Sciatic nerve (tissue), 2 donors: ENCODE data around the gene ATP6V1G2. TPM values are rescaled to one million over a fixed set of nuclear protein-coding genes. Genes with fewer than 3 reads are reported as not detected.
"Not testable (repeated sequence)": the region's sequence is repeated elsewhere in the genome, so short reads cannot be mapped to it uniquely, and the experiment has no call there.

Experiments used
- ATAC-seq: fragments of 200-7000 bp; cut with Tn5 transposase; one replicate; pipeline ENCODE4 v1.9.1; 2020; ENCODE audit warnings: mild to moderate bottlenecking, moderate library complexity
- DNase-seq: peaks from one replicate; pipeline ENCODE4 v3.0.0-alpha.2; 2020; ENCODE audit warnings: low spot score
- intact Hi-C: fragments of 100-400 bp; cut with DNase I; formaldehyde crosslinking; loops from one replicate; pipeline ENCODE4 v1.14.2; 2022
- total RNA-seq: library from RNA; stranded (reverse); fragmentation: NEBNext Ultra II Directional; extraction: Animal tissue kit (Norgen Biotek cat#: 25700); gene quantifications from one replicate; pipeline ENCODE4 v1.2.1, GENCODE V29; 2021
- donor health status: DM: no; HTN: no; CAD: no.
- donor health status: DM: no; HTN: no; CAD: no.

The ATP6V1G2 gene
- total RNA-seq, 1 donor from 2014 or later = 4.8 TPM

DNA sequence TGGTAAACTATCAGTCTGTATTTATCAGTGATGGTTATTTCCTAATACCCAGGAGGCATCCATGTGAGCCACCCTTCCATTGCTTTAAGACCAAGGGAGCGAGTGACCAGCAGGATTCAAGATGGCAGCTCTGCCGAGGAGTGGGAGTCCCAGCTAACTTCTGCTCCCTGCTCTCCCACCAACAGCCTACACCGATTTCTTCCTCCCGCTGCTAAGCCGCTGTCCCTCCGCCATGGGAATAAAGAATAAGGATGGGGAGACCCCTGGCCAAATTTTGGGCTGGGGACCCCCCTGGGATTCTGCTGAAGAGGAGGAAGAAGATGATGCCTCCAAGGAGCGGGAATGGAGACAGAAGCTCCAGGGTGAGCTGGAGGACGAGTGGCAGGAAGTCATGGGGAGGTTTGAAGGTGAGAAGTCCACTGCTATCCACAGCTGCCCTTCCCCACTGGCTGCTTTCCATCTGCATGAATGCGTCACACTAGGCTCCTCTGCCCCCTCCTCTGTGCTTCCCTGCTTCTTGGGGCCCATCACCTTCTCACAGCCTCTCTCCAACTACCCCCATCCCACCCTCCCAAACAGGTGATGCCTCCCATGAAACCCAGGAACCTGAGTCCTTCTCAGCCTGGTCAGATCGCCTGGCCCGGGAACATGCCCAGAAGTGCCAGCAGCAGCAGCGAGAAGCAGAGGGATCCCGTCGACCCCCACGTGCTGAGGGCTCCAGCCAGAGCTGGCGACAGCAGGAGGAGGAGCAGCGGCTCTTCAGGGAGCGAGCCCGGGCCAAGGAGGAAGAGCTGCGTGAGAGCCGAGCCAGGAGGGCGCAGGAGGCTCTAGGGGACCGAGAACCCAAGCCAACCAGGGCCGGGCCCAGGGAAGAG, 11.3 kb upstream of the ATP6V1G2 start:
- DNase-seq (no peak), ATAC-seq (no peak)
- intact Hi-C loops = no loop called here

DNA sequence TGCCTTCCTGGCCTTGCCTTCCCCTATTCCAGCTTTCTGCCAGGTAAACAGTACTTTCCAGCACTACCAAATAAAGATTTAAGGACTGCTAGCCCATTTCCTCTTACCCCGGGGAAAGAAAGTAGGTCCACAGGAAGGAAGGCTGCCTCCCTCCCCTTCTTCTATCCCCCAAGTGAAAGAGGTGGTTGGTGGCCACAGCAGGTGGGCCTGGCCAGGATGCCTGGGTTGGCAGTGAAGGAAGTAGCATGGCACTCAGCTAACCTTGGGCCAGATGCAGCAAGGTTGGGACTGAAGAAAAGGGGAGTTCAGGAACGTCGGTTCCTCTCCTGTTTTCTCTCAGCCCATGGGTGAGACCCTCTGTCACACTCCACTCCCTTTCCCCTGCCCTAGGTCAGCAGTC, 9.9 kb upstream of the ATP6V1G2 start:
- ATAC-seq (no peak), DNase-seq (no peak)
- intact Hi-C loops = no loop called here

DNA sequence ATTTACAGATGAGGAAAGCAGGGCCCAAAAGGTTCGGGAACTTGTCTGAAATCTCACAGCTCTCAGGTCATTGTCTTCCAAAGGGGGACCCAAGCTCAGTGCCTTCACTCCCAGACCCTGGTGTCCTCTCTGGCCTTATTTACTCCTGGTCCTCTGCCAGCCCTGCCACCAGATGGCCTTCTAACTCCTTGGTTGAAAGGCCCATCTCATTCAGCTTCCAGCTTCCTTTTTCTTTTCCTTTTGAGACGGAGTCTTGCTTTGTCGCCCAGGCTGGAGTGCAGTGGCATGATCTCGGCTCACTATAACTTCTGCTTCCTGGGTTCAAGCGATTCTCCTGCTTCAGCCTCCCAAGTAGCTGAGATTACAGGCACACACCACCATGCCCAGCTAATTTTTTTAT, 5.0 kb upstream of the ATP6V1G2 start:
- intact Hi-C loops, ATAC-seq: not testable (repeated sequence)
- peak; percentile 69 for DNase-seq

DNA sequence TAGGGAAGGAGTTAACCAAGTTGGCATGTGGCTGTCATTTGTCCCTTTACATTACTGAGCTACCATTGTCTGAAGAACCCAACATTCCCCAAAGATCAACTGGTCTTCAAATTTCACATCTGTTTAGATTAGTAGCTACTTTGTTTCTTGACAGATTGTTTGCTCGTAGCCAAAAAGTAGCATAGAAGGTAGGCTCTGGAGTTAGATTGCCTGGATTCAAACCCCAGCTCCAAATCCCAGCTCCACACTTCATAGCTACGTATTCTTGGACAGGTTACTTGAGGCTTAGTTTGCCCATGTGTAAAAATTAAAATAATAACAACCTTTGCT, 2.1 kb upstream of the ATP6V1G2 start:
- DNase-seq = no peak
- intact Hi-C loops = loop anchor here (10.0 kb wide), 1 partner anchor 286 kb away; no protein-coding TSS in a partner anchor
- no peak for ATAC-seq

DNA sequence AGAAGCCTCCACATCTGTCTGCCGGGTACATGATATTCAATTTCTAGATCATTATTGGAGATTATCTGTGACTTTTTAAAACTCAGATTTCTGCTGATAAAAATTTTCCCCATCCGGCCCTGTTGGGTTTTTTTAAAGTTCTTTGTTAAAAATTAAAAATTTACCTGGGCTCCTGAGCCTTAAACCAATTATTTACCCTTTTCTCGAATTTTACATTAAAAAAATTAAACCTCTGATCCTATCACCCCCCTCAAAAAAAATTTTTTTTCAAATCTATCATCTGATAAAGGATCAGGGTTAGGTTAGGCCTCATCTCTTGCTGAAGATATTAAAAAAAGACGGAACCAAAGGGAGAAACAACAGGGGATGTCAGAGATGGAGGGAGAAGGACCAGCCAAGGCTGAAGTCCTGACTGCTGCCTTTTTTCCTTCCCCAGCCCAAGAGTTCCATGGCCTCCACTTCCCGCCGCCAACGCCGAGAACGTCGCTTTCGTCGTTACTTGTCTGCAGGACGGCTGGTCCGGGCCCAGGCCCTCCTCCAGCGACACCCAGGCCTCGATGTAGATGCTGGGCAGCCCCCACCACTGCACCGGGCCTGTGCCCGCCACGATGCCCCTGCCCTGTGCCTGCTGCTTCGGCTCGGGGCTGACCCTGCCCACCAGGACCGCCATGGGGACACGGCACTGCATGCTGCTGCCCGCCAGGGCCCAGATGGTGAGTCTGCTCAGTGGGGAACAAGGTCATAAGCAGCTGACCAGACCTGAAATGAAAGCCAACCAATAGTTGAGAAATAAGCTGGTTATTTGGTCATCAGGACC, 1.5 kb upstream of the ATP6V1G2 start:
- DNase-seq = peak; percentile 67
- intact Hi-C loops = loop anchor here (2.0 to 10.0 kb wide), 2 partner anchors 51 to 287 kb away; no protein-coding TSS in a partner anchor
- ATAC-seq = no peak

DNA sequence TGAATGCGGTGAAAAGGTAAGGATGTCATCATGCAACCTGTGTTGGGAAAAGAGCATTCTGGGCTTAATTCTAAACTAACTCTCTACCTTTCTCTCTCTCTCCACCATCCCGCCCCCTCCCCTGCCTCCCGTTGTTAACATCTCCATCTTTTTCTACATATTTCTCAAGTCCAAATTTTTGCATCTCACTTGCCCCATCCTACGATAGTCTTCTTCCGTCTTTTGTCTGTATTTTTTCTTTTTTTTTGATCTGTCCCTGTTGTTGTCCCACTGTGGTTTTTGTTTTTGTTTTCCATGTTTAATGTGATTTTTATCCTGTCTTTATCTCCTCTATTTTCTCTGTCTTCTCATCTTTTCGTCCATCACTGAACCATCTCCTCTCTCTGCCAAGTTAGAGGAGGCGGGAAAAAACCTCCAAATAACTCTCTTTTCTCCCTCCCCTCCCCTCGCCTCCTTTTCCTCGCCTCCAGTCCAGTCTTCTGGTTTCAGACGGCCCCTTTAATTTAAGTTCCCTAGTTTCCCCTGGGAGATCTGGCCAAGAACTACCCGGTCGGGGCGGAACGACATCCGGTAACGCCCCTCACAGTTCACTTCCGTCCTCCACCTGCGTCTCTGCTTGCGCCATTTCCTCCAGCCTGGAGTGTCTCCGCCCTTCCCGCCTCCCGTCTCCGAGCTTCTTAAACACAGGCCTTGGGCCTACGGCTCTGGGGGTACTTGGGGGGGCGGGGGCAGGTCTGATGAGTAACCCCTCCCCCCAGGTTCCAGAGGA, 734 bp upstream of the ATP6V1G2 start, which contains the start of gene NFKBIL1:
Gene NFKBIL1, plus strand, starts transcription at position 651 of the 769 bp plus-strand sequence. Its CDS starts 87 bp downstream, at position 738.
- ATAC-seq (peak; percentile 98), DNase-seq (peak; percentile 96)
- intact Hi-C loops = loop anchor here (2.0 to 10.0 kb wide), 2 partner anchors 52 to 288 kb away; no protein-coding TSS in a partner anchor

DNA sequence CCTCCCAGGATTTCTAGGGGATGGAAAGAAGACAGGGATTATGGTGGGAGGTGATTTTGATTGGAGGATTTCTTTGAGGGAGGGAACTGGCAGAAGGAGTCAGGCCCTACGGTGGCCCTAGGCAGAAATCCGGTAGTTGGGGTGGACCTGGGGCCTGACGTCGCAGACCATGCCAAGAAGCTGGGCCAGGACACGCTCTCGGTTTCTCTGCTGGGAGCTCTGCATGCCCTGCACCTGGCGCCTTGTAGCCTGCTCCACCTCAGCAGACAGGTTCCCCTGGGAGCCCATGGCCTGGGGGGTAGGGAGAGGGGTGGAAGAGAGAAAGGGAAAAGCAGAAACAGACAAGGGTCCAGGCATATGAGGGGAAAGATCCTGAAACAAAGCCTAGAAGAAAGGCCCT, 1.1 kb downstream of the ATP6V1G2 start:
- intact Hi-C loops = loop anchor here (10.0 kb wide), 1 partner anchor 290 kb away; no protein-coding TSS in a partner anchor
- ATAC-seq (no peak), DNase-seq (no peak)

DNA sequence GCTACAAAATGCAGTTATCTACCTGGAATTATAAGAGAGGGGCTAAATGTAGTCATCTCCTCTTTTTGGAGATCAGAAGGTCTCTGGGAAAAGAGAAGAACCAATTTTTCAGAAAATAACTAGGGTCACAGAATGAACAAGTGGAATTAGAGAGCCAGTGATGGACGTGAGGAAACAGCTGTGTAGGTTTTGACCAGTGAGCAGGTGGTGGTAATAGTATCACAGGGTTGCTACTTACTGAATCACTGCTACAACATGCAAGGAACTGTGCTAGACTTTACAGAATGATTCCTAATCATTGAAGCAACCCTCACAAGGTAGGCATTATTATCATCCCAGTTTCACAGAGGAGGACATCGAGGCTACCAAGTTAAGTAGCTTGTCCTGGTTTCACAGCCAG, 1.7 kb downstream of the ATP6V1G2 start:
- intact Hi-C loops = loop anchor here (10.0 kb wide), 1 partner anchor 290 kb away; no protein-coding TSS in a partner anchor
- DNase-seq (no peak), ATAC-seq (no peak)

DNA sequence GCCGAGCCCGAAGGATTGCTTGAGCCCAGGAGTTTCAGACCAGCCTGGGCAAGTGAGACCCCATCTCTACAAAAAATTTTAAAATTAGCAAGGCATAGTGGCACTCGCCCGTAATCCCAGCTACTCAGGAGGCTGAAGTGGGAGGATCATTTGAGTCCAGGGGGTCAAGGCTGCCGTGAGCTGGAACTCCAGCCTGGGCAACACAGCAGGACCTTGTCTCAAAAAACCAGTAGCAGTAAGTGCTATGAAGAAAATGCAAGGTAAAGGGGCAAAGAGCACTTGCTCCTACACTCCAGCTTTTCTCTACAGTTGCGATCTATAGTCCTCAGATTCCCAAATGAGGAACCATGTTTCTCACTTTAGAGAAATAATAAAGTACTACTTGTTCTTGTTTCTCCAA, 2.8 kb downstream of the ATP6V1G2 start:
- intact Hi-C loops = loop anchor here (10.0 kb wide), 1 partner anchor 291 kb away; no protein-coding TSS in a partner anchor
- ATAC-seq = no peak
- DNase-seq = no peak

DNA sequence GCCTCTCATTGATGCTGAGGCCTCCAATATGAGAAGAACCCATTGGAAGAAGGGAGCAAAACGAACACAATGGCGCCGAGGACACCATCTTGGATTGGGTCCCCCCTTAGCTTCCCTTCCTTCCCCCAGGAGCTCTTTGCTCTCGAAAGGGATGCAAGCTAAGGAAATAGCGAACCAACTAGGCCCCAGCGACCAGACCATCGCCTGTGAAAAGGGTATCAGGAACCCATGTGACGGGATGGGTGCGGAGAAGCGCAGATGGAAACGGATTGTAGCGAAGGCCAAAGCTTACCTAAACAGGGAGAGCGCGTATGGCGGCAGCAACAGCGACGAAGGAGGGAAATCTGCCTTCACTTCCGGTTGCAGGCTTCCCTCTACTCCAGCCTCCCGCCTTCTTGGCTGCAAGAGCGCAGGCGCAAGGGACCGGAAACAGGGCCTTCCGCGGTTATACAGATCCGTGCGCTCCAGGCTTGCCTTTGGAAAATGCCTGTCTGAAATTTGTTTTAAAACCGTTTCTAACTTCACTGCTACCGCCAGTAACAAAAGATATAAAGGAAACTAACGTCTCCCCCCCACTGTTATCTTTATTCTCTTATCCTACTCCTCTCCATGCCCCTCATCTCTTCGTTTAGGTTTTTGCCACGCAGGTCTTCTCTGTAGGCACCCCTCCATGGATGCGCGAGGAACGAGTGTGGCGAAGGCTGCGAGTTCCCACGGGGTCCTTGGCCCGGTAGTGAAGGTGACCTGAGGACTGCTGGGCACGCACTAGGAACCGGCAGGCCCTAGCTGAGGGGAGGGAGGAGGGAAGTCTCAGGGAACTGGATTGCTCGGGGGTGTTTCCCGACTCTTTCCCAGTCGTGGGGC, 4.5 kb downstream of the ATP6V1G2 start, which contains the start of gene DDX39B:
Gene DDX39B, minus strand, starts transcription at position 346 of the 864 bp plus-strand sequence. CDS start 1,471 bp downstream, outside the sequence.
- intact Hi-C loops = loop anchor here (10.0 kb wide), 1 partner anchor 293 kb away; no protein-coding TSS in a partner anchor
- DNase-seq = peak; percentile 97
- ATAC-seq = peak; percentile 97

DNA sequence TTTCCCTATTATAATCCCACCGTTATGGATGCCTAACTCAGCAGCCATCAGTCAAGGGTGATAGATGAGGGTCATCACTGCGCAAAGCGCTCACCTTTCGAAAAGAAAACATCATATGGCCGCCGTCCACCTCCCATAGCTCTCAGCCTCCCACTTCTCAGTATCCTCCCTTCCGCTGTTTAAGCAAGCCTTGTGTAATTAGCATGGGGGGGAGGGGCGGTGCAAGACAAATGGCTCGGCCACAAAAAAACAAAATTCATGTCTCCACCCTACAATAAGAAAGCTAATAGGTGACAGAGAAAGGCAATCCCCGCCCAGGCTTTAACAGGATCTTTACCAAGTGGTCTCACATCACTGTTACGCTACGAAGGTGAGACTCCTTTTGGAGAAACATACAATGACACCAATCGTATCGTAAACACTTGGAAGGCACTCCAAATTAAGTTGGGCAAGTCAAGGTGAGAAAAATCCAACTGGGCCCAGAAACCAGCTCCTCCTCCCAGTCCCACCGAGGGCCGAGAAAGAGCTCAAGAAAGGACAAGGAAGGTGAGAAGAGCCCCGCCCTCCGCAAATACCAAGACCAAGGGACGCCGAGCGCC, 5.2 kb downstream of the ATP6V1G2 start:
- intact Hi-C loops = loop anchor here (10.0 kb wide), 1 partner anchor 294 kb away; no protein-coding TSS in a partner anchor
- ATAC-seq = peak; percentile 19
- DNase-seq = peak; percentile 65

DNA sequence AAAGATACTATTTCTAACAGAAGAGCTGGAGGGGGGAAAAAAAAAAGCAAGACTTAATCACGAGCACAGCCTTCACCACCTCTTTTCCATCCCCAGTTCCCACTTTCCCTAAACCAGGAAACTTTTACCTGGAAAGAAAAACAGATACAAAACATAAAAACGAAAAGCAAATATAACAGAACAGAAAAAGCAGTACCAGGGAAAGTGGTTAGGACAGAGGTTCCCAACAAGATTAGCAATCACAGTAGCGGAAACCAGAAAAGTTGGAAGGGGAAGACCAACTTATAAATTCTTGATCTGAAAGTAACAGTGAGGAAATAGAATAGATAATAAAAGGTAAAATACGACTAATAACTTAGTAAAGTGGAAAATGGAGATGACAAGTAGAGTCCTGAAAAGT, 5.8 kb downstream of the ATP6V1G2 start:
- no peak for ATAC-seq
- DNase-seq = no peak
- intact Hi-C loops = loop anchor here (10.0 kb wide), 1 partner anchor 294 kb away; no protein-coding TSS in a partner anchor

DNA sequence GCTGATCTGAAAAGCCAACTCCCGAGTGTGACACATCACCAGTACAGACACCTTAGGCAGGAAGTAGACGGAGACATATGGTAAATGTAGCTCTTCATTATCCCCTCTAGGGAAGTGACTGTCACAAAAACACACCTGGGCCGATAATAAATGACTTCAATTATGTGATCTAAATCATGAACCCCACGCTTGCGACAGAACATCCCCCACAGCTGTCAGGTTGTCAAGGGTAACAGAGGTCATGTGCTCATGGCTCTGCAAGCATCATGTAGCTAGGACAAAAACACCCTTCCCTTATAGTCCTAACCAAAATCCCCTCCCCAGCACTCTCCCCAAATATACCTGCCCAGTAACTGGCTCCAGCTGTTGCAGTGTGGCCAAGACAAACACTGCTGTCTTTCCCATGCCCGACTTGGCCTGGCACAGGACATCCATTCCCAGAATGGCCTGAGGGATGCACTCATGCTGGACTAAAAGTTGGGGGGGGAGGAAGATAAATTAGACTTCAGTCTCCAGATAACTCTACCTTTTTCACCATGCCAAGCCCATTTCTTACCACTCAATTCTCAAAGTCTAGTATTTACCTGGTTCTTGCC, 7.5 kb downstream of the ATP6V1G2 start:
- intact Hi-C loops = no loop called here
- DNase-seq (no peak), ATAC-seq (no peak)

DNA sequence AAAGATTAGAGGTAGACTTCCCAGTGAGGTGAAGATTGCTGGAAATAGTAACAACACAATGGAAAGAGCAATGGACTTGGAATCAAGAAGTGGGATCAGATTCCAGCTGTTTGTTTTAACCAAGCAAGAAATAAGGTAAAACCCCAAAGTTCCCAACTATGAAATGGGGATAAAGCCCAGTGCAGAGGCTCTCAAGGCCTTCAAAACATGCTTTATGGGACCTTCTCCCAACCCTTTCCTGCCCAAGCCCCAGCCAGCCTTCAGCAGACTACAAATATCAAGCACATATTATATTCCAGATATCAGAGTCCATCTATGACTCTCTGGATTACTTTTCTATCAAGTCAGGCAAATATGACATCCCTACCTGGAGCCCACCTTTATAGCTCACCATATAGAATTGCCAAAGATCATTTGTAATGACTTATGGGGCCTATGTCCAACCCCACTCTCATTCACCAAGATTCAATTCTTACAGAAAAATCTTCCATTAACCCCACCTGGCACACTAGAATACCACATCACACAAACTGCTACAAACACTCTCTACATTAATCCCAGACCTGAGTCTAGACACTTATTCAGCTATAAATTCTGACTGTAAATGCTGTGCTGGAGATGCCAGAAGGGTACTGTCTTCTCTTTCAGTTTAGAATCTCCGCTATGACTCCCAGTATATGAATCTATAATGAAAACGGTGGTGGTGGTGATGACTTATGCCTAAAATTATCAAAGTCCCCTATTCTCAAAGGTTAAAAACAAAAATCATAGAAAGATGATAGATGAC, 10.7 kb downstream of the ATP6V1G2 start:
- no peak for DNase-seq
- ATAC-seq = no peak
- intact Hi-C loops = no loop called here

DNA sequence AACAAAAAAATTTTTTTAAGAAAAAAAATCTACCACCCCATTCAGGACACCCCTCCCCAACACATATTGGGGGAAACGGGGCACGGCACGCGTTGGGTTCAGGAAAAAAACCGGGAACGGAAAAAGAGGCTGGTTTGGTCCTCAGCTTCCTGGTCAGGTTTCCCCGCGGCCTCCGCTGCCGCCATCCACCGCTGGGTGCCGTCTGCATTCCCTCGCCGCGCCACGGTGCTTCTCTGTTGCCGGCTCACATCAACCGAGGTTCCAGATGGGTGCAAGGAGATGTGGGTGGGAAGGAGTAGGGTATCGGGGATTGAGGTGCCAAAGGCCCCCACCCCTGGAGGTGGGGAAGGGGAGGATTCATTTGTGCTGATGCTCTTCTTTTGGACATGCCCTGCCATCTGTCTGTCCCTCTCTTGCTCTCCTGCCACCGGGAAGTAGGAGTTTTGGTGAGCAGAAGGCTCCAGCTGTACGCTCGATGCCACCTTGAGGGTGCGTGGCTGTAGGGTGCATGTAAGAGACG, 11.8 kb downstream of the ATP6V1G2 start:
- ATAC-seq = no peak
- intact Hi-C loops = no loop called here
- no peak for DNase-seq

DNA sequence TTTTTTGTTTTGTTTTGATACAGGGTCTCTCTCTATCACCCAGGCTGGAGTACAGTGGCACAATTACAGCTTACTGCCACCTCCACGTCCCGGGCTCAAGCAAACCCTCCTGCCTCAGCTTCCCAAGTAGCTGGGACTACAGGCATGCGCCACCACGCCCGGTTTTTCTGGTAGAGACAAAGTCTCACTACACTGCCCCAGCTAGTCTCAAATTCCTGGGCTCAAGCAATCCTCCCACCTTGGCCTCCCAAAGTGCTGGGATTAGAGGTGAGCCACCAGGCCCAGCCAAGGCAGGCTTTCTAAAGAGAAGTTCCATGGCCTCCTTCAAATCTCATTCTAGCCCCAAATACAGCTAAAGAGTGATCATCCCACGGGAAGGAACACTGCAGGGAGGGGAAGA, 12.4 kb downstream of the ATP6V1G2 start:
- ATAC-seq (no peak), DNase-seq (no peak)
- intact Hi-C loops = no loop called here
